B cell (primary cell): ENCODE data around the gene KLF11. TPM values are rescaled to one million over a fixed set of nuclear protein-coding genes. Genes with fewer than 3 reads are reported as not detected.

Experiments used
- ATAC-seq: fragments of 200-7000 bp; cut with Tn5 transposase; one replicate; pipeline ENCODE4 v1.10.0; 2021; ENCODE audit warnings: low read depth, mild to moderate bottlenecking, moderate number of reproducible peaks, moderate library complexity
- CTCF ChIA-PET: fragments of 350-600 bp; sonication (Branson Sonifier 250); formaldehyde crosslinking; loops from one replicate; lab custom pipeline; 2021; ENCODE audit warnings: antibody characterized with exemption, inconsistent platforms; lab: Charles Lee
- POLR2A ChIA-PET: fragments of 350-600 bp; sonication (Branson Sonifier 250); formaldehyde crosslinking; loops from one replicate; lab custom pipeline; 2021; ENCODE audit warnings: antibody characterized with exemption; lab: Charles Lee
- DNase-seq: peaks from one replicate; pipeline ENCODE4 v3.0.0; 2013
- H2AFZ ChIP-seq: 2 replicates; pipeline ENCODE4 v1.6.1; 2012; ENCODE audit warnings: mild to moderate bottlenecking, low read depth, low read length; ENCODE audit not compliant: insufficient read depth, poor library complexity, severe bottlenecking
- H3K27ac ChIP-seq, 2 donors: 1 replicate in 1 of 2; 2 replicates in 1 of 2; pipeline ENCODE4 v1.5.1; 2012 to 2013; ENCODE audit warnings: low read length in 2 of 2, mild to moderate bottlenecking in 2 of 2, moderate library complexity in 1 of 2
- H3K27me3 ChIP-seq, 4 experiments: fragments of 200-600 bp in 1 of 4; sonication (generic) in 1 of 4; replicated peaks in 1 of 4; 1 replicate in 2 of 4; 2 replicates in 2 of 4; pipeline versions ENCODE4 v1.6.1 to v1.7.0; 2013 to 2016; ENCODE audit warnings: low read length in 3 of 4, mild to moderate bottlenecking in 2 of 4, mixed read lengths in 1 of 4, moderate library complexity in 1 of 4; ENCODE audit not compliant: insufficient read depth in 4 of 4, control insufficient read depth in 3 of 4; ENCODE audit errors: control extremely low read depth in 1 of 4
- H3K36me3 ChIP-seq, 2 experiments: replicated peaks in 1 of 2; 1 replicate in 1 of 2; 2 replicates in 1 of 2; pipeline versions ENCODE4 v1.6.1 to v1.7.1; 2013; ENCODE audit warnings: low read length in 1 of 2; ENCODE audit not compliant: insufficient read depth in 2 of 2, control insufficient read depth in 1 of 2; ENCODE audit errors: control extremely low read depth in 1 of 2, extremely low read depth in 1 of 2
- H3K4me1 ChIP-seq, 2 donors: fragments of 200-600 bp in 1 of 2; sonication (generic) in 1 of 2; 1 replicate in 1 of 2; 2 replicates in 1 of 2; pipeline versions ENCODE4 v1.5.1 to v1.6.1; 2013 to 2017; ENCODE audit warnings: low read length in 2 of 2; ENCODE audit not compliant: control insufficient read depth in 2 of 2, insufficient read depth in 2 of 2
- H3K4me2 ChIP-seq: replicated peaks from 2 replicates; pipeline ENCODE3; 2012; ENCODE audit warnings: mild to moderate bottlenecking, low read depth, low read length; ENCODE audit not compliant: poor library complexity, severe bottlenecking
- H3K4me3 ChIP-seq, 5 experiments: fragments of 200-600 bp in 1 of 5; sonication (generic) in 1 of 5; 1 replicate in 3 of 5; 2 replicates in 2 of 5; pipeline versions ENCODE4 v1.5.1 to v1.7.0; 2011 to 2016; ENCODE audit warnings: low read length in 4 of 5, mild to moderate bottlenecking in 4 of 5, low read depth in 2 of 5, control low read depth in 1 of 5, moderate library complexity in 1 of 5; ENCODE audit not compliant: insufficient read depth in 1 of 5; ENCODE audit errors: control extremely low read depth in 1 of 5, extremely low read depth in 1 of 5
- H3K79me2 ChIP-seq: fragments of 200-600 bp; sonication (generic); one replicate; pipeline ENCODE4 v1.6.0; 2016; ENCODE audit warnings: low read length; ENCODE audit not compliant: control insufficient read depth, insufficient read depth
- H3K9ac ChIP-seq: fragments of 200-600 bp; sonication (generic); 2 replicates; pipeline ENCODE4 v1.6.1; 2017; ENCODE audit warnings: mild to moderate bottlenecking, low read length, moderate library complexity
- H3K9me3 ChIP-seq, 3 donors: one replicate each; pipeline versions ENCODE4 v1.6.1 to v1.7.1; 2013; ENCODE audit warnings: low read length in 2 of 3; ENCODE audit not compliant: control insufficient read depth in 2 of 3, insufficient read depth in 1 of 3; ENCODE audit errors: control extremely low read depth in 1 of 3
- H4K20me1 ChIP-seq: 2 replicates; pipeline ENCODE4 v1.6.0; 2012; ENCODE audit warnings: mild to moderate bottlenecking, low read length; ENCODE audit not compliant: insufficient read depth, control insufficient read depth, poor library complexity, severe bottlenecking
- H3K27ac Mint-ChIP-seq: one replicate; pipeline ENCODE4 v1.8.0; 2021; ENCODE audit warnings: mixed read lengths
- H3K27me3 Mint-ChIP-seq: one replicate; pipeline ENCODE4 v1.8.0; 2021; ENCODE audit warnings: mixed read lengths
- H3K4me1 Mint-ChIP-seq: one replicate; pipeline ENCODE4 v1.8.0; 2021; ENCODE audit warnings: mixed read lengths
- H3K4me3 Mint-ChIP-seq: one replicate; pipeline ENCODE4 v1.8.0; 2021; ENCODE audit warnings: mixed read lengths
- H3K9me3 Mint-ChIP-seq: one replicate; pipeline ENCODE4 v1.8.0; 2022; ENCODE audit warnings: mixed read lengths; ENCODE audit not compliant: insufficient read depth
- CTCF ChIP-seq: fragments of 200-600 bp; IDR thresholded peaks from one replicate; pipeline ENCODE4 v1.8.0; 2022; ENCODE audit warnings: antibody characterized with exemption, mild to moderate bottlenecking
- EZH2 ChIP-seq: IDR thresholded peaks from 2 replicates; pipeline ENCODE4 v1.6.1; 2012; ENCODE audit warnings: borderline replicate concordance, low read depth, mild to moderate bottlenecking, moderate library complexity, low read length; ENCODE audit not compliant: insufficient read depth, poor library complexity, severe bottlenecking
- WGBS: methylation state at CpG from one replicate; pipeline ENCODE4 v1.1.5; 2013; ENCODE audit warnings: missing lambda C conversion rate; ENCODE audit not compliant: insufficient coverage; 5-methylcytosine and 5-hydroxymethylcytosine counted together
- intact Hi-C: fragments of 100-400 bp; cut with micrococcal nuclease; formaldehyde crosslinking; loops from one replicate; pipeline ENCODE4 v1.10.0; 2022
- polyA plus RNA-seq: library from polyadenylated mRNA; depleted of rRNA; stranded (reverse); fragments of >200 nt; gene quantifications from 2 replicates; pipeline ENCODE4 v1.2.3, GENCODE V29; 2012
- total RNA-seq, 2 donors: library from RNA; stranded (reverse); fragments of 120-200 nt in 1 of 2; gene quantifications; 1 replicate in 1 of 2; 2 replicates in 1 of 2; pipeline versions ENCODE4 v1.2.3 to v1.2.4, GENCODE V29; 2013 to 2022

Gene KLF11
- total and polyA plus RNA-seq, 2 donors (not counting 1 experiment from before 2014, with no cell fraction given) = 20.8 to 48.4 TPM

GRCh38 chr2:10039658-10040410 lies 3.5 kb upstream of the KLF11 start:
- 95% methylated on average over 15 of the region's 16 CpGs for whole genome bisulfite sequencing
- Histone ChIP-seq H3K4me1 (peaks cover 25 to 37% of the 10 kb centered on the region in 2 donors), H4K20me1 (no peaks in the 10 kb centered on the region), H3K79me2 (no peaks in the 10 kb centered on the region), H3K9ac (no peak overlapping the region), H2AFZ (no peak overlapping the region), H3K36me3 (no peaks in the 10 kb centered on the region), H3K9me3 (peaks cover 0 to 20% (median 0%) of the 10 kb centered on the region in 3 donors), H3K27ac (no peak overlapping the region), H3K27me3 (no peaks in the 10 kb centered on the region), H3K4me3 (no peak overlapping the region), H3K4me2 (no peak overlapping the region)
- DNase-seq (no peak), ATAC-seq (no peak)
- no peak overlapping the region for H3K4me3 Mint-ChIP-seq
- CTCF ChIA-PET = no interaction called here
- peaks cover 30% of the 10 kb centered on the region for H3K4me1 Mint-ChIP-seq
- H3K27me3 Mint-ChIP-seq = no peaks in the 10 kb centered on the region
- no peaks in the 10 kb centered on the region for H3K9me3 Mint-ChIP-seq
- POLR2A ChIA-PET = no interaction called here
- intact Hi-C loops = loop anchor here (5.0 to 10.0 kb wide), 3 partner anchors 483 to 1205 kb away; partner anchors contain the start of genes ADAM17, KIDINS220 and SLC66A3
- TF ChIP-seq EZH2 = no peak
- no peak for TF ChIP-seq CTCF
- H3K27ac Mint-ChIP-seq = no peak overlapping the region

GRCh38 chr2:10041711-10042110 lies 1.6 kb upstream of the KLF11 start:
- Histone ChIP-seq H3K79me2 (no peaks in the 10 kb centered on the region), H3K36me3 (peaks cover 0 to 5% of the 10 kb centered on the region in 2 experiments), H3K4me2 (peak overlapping the region; percentile 93), H3K9ac (no peak overlapping the region), H3K4me3 (no peak overlapping the region), H3K9me3 (peaks cover 0 to 20% (median 0%) of the 10 kb centered on the region in 3 donors), H3K27ac (no peak overlapping the region), H2AFZ (no peak overlapping the region), H3K27me3 (no peaks in the 10 kb centered on the region), H4K20me1 (peaks cover 9% of the 10 kb centered on the region), H3K4me1 (peaks cover 12 to 20% of the 10 kb centered on the region in 2 donors)
- peaks cover 25% of the 10 kb centered on the region for H3K4me1 Mint-ChIP-seq
- 99% methylated on average over 14 of the region's 14 CpGs for WGBS
- H3K27ac Mint-ChIP-seq = peak overlapping the region; percentile 92
- TF ChIP-seq CTCF (no peak), EZH2 (no peak)
- POLR2A ChIA-PET = interaction anchor here (0.6 to 1.5 kb wide), 4 partner anchors 13 to 198 kb away, joined by 3 to 6 read pairs (median 4); partner anchors contain the start of gene TAF1B
- no peaks in the 10 kb centered on the region for H3K27me3 Mint-ChIP-seq
- ATAC-seq (no peak), DNase-seq (no peak)
- H3K4me3 Mint-ChIP-seq = peak overlapping the region; percentile 89
- CTCF ChIA-PET = interaction anchor here (0.9 to 12.6 kb wide), 3 partner anchors 11 to 56 kb away, joined by 3 to 319 read pairs (median 3); no protein-coding TSS in a partner anchor
- H3K9me3 Mint-ChIP-seq = no peaks in the 10 kb centered on the region
- intact Hi-C loops = loop anchor here (2.0 to 10.0 kb wide), 5 partner anchors 405 to 1207 kb away; partner anchors contain the start of genes ADAM17, IAH1, KIDINS220 and SLC66A3
